H1 (cell line): Measurements from ENCODE around the gene SLMAP. TPM values are rescaled to one million over a fixed set of nuclear protein-coding genes. Genes with fewer than 3 reads are reported as not detected.

Experiments
- FOSL1 ChIP-seq: IDR thresholded peaks from 2 replicates; pipeline ENCODE4 v1.6.1; 2011; ENCODE audit warnings: mild to moderate bottlenecking, low read depth, low read length, moderate library complexity; ENCODE audit not compliant: insufficient read depth
- JUND ChIP-seq: IDR thresholded peaks from 2 replicates; pipeline ENCODE4 v1.6.1; 2011; ENCODE audit warnings: mild to moderate bottlenecking, improper control_type of control experiment, low read length
- MAFK ChIP-seq: IDR thresholded peaks from 2 replicates; pipeline ENCODE4 v1.6.1; 2012; ENCODE audit warnings: low read depth, mild to moderate bottlenecking, improper control_type of control experiment, low read length
- RFX5 ChIP-seq: IDR thresholded peaks from 2 replicates; pipeline ENCODE4 v1.6.1; 2011; ENCODE audit warnings: low read depth, low read length, improper control_type of control experiment, borderline replicate concordance
- SIX5 ChIP-seq: IDR thresholded peaks from 2 replicates; pipeline ENCODE4 v1.6.1; 2011; ENCODE audit warnings: mild to moderate bottlenecking, low read depth, low read length
- SRF ChIP-seq: IDR thresholded peaks from 2 replicates; pipeline ENCODE4 v1.6.1; 2011; ENCODE audit warnings: mild to moderate bottlenecking, low read depth, low read length, moderate library complexity
- SUZ12 ChIP-seq: fragments of 200-600 bp; sonication (generic); IDR thresholded peaks from 2 replicates; pipeline ENCODE4 v1.6.1; 2012; ENCODE audit warnings: mild to moderate bottlenecking, inconsistent platforms, low read length, moderate library complexity, mixed read lengths
- TAF1 ChIP-seq: IDR thresholded peaks from 2 replicates; pipeline ENCODE4 v1.6.1; 2011; ENCODE audit warnings: mild to moderate bottlenecking, low read depth, low read length
- polyA plus RNA-seq, 7 experiments: library from polyadenylated mRNA; depleted of rRNA in 3 of 7; stranded (reverse) in 5 of 7; unstranded in 2 of 7; fragments of >200 nt in 5 of 7; fragments of 200-250 nt in 2 of 7; gene quantifications; 1 replicate in 5 of 7; 2 replicates in 1 of 7; 4 replicates in 1 of 7; pipeline versions ENCODE4 v1.2.1 to v1.2.3, GENCODE V29; 2011 to 2013; ENCODE audit warnings: missing spikeins in 2 of 7, mixed read lengths in 2 of 7
- total RNA-seq: library from RNA; stranded (reverse); fragmentation: NEBNext Ultra II Directional; extraction: Animal tissue kit (Norgen Biotek cat#: 25700); gene quantifications from 2 replicates; pipeline ENCODE4 v1.2.1, GENCODE V29; 2021
- TF ChIP-seq, protein P1 (sequence below): fragments of 300-600 bp; sonication (generic); IDR thresholded peaks from 2 replicates; pipeline ENCODE4 v1.7.1; 2012; ENCODE audit warnings: low read length, moderate library complexity, mild to moderate bottlenecking, inconsistent platforms; ENCODE audit not compliant: insufficient replicate concordance

SLMAP gene
- total and polyA plus RNA-seq, 2 of the 8 experiments (the other 6 are each of a cell fraction or from before 2014, with no cell fraction given) = 13.6 to 70.4 TPM

DNA sequence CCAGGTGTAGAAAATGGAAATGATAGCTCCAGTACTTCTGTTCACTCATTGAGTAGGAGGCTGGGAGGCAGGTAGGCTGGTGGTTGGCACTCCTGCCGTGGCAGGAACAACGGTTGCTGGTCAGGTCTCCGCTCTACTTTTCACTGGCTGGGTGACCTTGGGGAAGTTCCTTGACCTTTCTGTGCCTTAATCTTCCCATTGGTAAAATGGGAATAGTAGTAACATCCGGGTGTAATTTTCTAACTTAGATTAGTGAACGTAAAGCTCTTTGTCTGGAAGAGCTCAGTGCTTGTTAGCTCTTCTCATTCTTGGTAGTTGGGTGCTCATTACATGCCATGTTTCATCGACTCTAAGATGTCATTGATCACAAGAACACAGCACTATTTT lies 206.3 kb downstream of the SLMAP start (continued):
- TF ChIP-seq, protein P1, sequence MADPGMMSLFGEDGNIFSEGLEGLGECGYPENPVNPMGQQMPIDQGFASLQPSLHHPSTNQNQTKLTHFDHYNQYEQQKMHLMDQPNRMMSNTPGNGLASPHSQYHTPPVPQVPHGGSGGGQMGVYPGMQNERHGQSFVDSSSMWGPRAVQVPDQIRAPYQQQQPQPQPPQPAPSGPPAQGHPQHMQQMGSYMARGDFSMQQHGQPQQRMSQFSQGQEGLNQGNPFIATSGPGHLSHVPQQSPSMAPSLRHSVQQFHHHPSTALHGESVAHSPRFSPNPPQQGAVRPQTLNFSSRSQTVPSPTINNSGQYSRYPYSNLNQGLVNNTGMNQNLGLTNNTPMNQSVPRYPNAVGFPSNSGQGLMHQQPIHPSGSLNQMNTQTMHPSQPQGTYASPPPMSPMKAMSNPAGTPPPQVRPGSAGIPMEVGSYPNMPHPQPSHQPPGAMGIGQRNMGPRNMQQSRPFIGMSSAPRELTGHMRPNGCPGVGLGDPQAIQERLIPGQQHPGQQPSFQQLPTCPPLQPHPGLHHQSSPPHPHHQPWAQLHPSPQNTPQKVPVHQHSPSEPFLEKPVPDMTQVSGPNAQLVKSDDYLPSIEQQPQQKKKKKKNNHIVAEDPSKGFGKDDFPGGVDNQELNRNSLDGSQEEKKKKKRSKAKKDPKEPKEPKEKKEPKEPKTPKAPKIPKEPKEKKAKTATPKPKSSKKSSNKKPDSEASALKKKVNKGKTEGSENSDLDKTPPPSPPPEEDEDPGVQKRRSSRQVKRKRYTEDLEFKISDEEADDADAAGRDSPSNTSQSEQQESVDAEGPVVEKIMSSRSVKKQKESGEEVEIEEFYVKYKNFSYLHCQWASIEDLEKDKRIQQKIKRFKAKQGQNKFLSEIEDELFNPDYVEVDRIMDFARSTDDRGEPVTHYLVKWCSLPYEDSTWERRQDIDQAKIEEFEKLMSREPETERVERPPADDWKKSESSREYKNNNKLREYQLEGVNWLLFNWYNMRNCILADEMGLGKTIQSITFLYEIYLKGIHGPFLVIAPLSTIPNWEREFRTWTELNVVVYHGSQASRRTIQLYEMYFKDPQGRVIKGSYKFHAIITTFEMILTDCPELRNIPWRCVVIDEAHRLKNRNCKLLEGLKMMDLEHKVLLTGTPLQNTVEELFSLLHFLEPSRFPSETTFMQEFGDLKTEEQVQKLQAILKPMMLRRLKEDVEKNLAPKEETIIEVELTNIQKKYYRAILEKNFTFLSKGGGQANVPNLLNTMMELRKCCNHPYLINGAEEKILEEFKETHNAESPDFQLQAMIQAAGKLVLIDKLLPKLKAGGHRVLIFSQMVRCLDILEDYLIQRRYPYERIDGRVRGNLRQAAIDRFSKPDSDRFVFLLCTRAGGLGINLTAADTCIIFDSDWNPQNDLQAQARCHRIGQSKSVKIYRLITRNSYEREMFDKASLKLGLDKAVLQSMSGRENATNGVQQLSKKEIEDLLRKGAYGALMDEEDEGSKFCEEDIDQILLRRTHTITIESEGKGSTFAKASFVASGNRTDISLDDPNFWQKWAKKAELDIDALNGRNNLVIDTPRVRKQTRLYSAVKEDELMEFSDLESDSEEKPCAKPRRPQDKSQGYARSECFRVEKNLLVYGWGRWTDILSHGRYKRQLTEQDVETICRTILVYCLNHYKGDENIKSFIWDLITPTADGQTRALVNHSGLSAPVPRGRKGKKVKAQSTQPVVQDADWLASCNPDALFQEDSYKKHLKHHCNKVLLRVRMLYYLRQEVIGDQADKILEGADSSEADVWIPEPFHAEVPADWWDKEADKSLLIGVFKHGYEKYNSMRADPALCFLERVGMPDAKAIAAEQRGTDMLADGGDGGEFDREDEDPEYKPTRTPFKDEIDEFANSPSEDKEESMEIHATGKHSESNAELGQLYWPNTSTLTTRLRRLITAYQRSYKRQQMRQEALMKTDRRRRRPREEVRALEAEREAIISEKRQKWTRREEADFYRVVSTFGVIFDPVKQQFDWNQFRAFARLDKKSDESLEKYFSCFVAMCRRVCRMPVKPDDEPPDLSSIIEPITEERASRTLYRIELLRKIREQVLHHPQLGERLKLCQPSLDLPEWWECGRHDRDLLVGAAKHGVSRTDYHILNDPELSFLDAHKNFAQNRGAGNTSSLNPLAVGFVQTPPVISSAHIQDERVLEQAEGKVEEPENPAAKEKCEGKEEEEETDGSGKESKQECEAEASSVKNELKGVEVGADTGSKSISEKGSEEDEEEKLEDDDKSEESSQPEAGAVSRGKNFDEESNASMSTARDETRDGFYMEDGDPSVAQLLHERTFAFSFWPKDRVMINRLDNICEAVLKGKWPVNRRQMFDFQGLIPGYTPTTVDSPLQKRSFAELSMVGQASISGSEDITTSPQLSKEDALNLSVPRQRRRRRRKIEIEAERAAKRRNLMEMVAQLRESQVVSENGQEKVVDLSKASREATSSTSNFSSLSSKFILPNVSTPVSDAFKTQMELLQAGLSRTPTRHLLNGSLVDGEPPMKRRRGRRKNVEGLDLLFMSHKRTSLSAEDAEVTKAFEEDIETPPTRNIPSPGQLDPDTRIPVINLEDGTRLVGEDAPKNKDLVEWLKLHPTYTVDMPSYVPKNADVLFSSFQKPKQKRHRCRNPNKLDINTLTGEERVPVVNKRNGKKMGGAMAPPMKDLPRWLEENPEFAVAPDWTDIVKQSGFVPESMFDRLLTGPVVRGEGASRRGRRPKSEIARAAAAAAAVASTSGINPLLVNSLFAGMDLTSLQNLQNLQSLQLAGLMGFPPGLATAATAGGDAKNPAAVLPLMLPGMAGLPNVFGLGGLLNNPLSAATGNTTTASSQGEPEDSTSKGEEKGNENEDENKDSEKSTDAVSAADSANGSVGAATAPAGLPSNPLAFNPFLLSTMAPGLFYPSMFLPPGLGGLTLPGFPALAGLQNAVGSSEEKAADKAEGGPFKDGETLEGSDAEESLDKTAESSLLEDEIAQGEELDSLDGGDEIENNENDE = no peak
- TF ChIP-seq MAFK (no peak), TAF1 (no peak), FOSL1 (no peak), RFX5 (no peak), SIX5 (no peak), SRF (no peak), JUND (no peak), SUZ12 (no peak)
